Forelimb muscle (tissue), 1 donor: ENCODE results near the gene LIMCH1. TPM values are rescaled to one million over a fixed set of nuclear protein-coding genes. Genes with fewer than 3 reads are reported as not detected.
"Not testable (repeated sequence)": the region's sequence is repeated elsewhere in the genome, so short reads cannot be mapped to it uniquely, and the experiment has no call there.

Source experiments
- DNase-seq: peaks from one replicate; pipeline ENCODE4 v3.0.0-alpha.2; 2013; ENCODE audit warnings: low read depth
- polyA plus RNA-seq: library from polyadenylated mRNA; unstranded; fragments of 120-200 nt; gene quantifications from one replicate; pipeline ENCODE4 v1.2.1, GENCODE V29; 2013; ENCODE audit not compliant: insufficient read length

Gene LIMCH1
- polyA plus RNA-seq, 1 donor = 141 TPM

- DNase-seq = no peak
Observed at GRCh38 chr4:41727861-41728572, 190.1 kb downstream of the LIMCH1 start.

GRCh38 chr4:41728573-41728913 lies 190.6 kb downstream of the LIMCH1 start:
- DNase-seq = no peak

GRCh38 chr4:41731569-41732126 lies 193.7 kb downstream of the LIMCH1 start:
- DNase-seq = no peak

- no peak for DNase-seq
Observed at GRCh38 chr4:41734371-41734770, 196.4 kb downstream of the LIMCH1 start.

- not testable (repeated sequence) for DNase-seq
Observed at GRCh38 chr4:41737491-41737890, 199.5 kb downstream of the LIMCH1 start.

GRCh38 chr4:41741354-41741753 lies 203.4 kb downstream of the LIMCH1 start:
- no peak for DNase-seq

GRCh38 chr4:41744572-41745291 lies 206.8 kb downstream of the LIMCH1 start:
- DNase-seq = no peak

GRCh38 chr4:41745292-41746024 lies 207.5 kb downstream of the LIMCH1 start:
- no peak for DNase-seq

GRCh38 chr4:41746025-41746439 lies 208.1 kb downstream of the LIMCH1 start:
- no peak for DNase-seq

GRCh38 chr4:41746440-41747229 lies 208.7 kb downstream of the LIMCH1 start:
- no peak for DNase-seq

GRCh38 chr4:41747230-41748055 lies 209.5 kb downstream of the LIMCH1 start:
- DNase-seq = no peak

GRCh38 chr4:41748074-41748570 lies 210.2 kb downstream of the LIMCH1 start:
- DNase-seq = no peak

- no peak for DNase-seq
Observed at GRCh38 chr4:41748571-41749475, 210.9 kb downstream of the LIMCH1 start, which contains the start of gene PHOX2B. PHOX2B (minus strand) TSS chr4:41748725; CDS start chr4:41748610, 115 bp downstream.

- DNase-seq = no peak
Observed at GRCh38 chr4:41749631-41750039, 211.7 kb downstream of the LIMCH1 start.

Other genes starting within 250 kb of the LIMCH1 start
- gene PHOX2B, start 210.6 kb downstream of the LIMCH1 start, polyA plus RNA-seq = not detected